ENCODE measurements around the gene SDHA.
"Not testable (repeated sequence)": the region's sequence is repeated elsewhere in the genome, so short reads cannot be mapped to it uniquely, and the experiment has no call there.

The SDHA gene

DNA sequence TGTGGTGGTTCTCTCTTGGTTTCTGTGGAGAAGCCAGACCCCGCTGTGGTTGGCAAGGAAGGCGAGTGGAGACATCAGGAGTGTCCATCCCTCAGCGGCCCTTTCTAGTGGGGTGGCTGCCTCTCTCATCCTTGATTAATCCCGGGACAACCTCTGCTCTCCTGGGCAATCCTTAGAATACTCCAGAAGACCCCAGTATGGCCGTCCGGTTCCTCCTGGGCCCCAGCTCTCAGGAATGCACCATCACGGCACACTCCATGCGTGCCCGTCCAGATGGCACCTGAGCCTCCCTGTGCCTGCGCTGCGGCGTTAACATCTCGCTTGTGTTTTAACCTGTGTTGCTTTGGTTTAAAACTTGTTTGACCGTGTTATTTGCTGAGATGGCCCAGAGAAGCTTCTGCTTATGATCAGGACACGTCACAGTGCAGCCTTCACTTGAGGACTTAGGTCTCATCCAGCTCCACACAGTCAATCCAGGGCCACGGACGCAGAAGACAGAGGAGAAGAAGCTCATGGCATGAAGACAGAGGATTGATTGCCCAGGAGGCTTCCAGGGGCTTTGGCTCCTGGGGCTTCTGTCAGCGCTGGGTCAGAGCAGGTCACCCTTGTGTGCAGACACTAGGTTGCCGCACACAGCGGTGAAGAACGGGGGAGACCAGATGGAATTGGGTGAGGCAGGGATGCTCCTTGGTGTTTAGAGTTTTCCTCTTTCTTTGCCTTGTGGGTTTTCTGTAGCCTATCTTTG is 82.7 kb downstream of the SDHA start:
- not testable (repeated sequence) for H3K9ac ChIP-seq (ENCODE audit: low read depth, low read length); H3K4me1 ChIP-seq (ENCODE audit: insufficient read depth, low read length); H3K27ac ChIP-seq (ENCODE audit: low read length); H3K27me3 ChIP-seq (ENCODE audit: insufficient read depth, low read length); H3K9me3 ChIP-seq (ENCODE audit: insufficient read depth, low read depth, low read length); H3K36me3 ChIP-seq (ENCODE audit: insufficient read depth, low read depth, low read length); H3K4me3 ChIP-seq (ENCODE audit: low read length)

GRCh38 chr5:302416-302815 is 84.3 kb downstream of the SDHA start:
- H3K9ac ChIP-seq (ENCODE audit: low read depth, low read length); H3K4me3 ChIP-seq (ENCODE audit: low read length); H3K4me1 ChIP-seq (ENCODE audit: insufficient read depth, low read length); H3K9me3 ChIP-seq (ENCODE audit: insufficient read depth, low read depth, low read length); H3K27ac ChIP-seq (ENCODE audit: low read length); H3K27me3 ChIP-seq (ENCODE audit: insufficient read depth, low read length): not testable (repeated sequence)
- H3K36me3 ChIP-seq (ENCODE audit: insufficient read depth, low read depth, low read length), result peaks cover 12% of the 10 kb centered on the region; the same call in 1 of the 2 replicates

DNA sequence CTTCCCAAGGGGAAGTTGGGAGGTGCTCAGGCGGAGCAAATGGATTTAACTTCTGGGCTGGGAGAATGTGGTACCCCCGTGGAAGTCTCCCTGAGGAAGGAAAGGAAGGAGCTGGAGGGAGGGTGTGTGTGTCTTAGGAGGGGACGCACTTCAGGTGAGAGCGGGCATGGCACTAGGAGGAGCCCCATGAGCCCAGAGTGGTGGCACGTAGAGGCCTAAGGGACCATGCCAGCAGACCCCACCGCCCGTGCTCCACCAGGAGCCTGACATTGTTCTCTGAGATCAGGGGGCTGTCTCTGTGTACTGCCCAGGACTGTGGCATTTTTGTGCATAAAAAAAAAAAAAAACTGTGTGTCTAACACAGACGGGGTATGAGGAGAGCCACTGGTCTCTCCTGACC is 84.8 kb downstream of the SDHA start:
- Histone ChIP-seq H3K4me1 (ENCODE audit: insufficient read depth, low read length) (0 out of 2 replicates have a peak, but pooled peaks cover 1% of the 10 kb centered on the region), H3K36me3 (ENCODE audit: insufficient read depth, low read depth, low read length) (peaks cover 12% of the 10 kb centered on the region; the same call in 1 of the 2 replicates), H3K9me3 (ENCODE audit: insufficient read depth, low read depth, low read length) (no peaks in the 10 kb centered on the region), H3K27ac (ENCODE audit: low read length) (no peak overlapping the region), H3K4me3 (ENCODE audit: low read length) (no peak overlapping the region), H3K9ac (ENCODE audit: low read depth, low read length) (no peak overlapping the region), H3K27me3 (ENCODE audit: insufficient read depth, low read length) (no peaks in the 10 kb centered on the region)

GRCh38 chr5:303741-304140 is 85.6 kb downstream of the SDHA start:
- H3K27me3 ChIP-seq (ENCODE audit: insufficient read depth, low read length); H3K4me1 ChIP-seq (ENCODE audit: insufficient read depth, low read length); H3K9ac ChIP-seq (ENCODE audit: low read depth, low read length); H3K4me3 ChIP-seq (ENCODE audit: low read length); H3K9me3 ChIP-seq (ENCODE audit: insufficient read depth, low read depth, low read length); H3K27ac ChIP-seq (ENCODE audit: low read length): not testable (repeated sequence)
- peaks cover 12% of the 10 kb centered on the region; the same call in 1 of the 2 replicates for H3K36me3 ChIP-seq (ENCODE audit: insufficient read depth, low read depth, low read length)

DNA sequence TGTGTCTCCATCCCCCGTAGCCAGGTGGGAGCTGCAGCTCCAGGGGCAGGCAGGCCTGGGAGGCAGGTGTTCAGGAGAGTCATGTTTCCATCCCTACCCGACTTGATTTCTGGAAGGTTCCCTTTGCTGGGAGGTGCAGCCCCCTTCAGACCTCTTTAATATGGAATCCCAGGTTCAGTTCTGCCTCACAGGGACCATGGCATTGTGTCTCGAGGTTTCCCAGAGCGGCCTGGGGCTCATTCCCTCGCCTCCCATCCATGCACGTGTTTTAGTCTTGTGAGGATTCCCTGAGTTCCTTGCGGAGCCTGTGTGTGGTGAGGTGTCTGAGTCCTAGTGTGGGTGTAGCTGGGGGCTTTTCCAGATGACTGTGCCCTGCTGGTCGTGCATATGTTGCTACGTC is 86.9 kb downstream of the SDHA start:
- H3K27ac ChIP-seq (ENCODE audit: low read length), result no peak overlapping the region
- no peaks in the 10 kb centered on the region for H3K27me3 ChIP-seq (ENCODE audit: insufficient read depth, low read length)
- no peaks in the 10 kb centered on the region; the same call in 1 of the 2 replicates for H3K4me1 ChIP-seq (ENCODE audit: insufficient read depth, low read length)
- H3K4me3 ChIP-seq (ENCODE audit: low read length), result no peak overlapping the region
- peaks cover 12% of the 10 kb centered on the region; the same call in 1 of the 2 replicates for H3K36me3 ChIP-seq (ENCODE audit: insufficient read depth, low read depth, low read length)
- H3K9me3 ChIP-seq (ENCODE audit: insufficient read depth, low read depth, low read length), result no peaks in the 10 kb centered on the region
- no peak overlapping the region for H3K9ac ChIP-seq (ENCODE audit: low read depth, low read length)

DNA sequence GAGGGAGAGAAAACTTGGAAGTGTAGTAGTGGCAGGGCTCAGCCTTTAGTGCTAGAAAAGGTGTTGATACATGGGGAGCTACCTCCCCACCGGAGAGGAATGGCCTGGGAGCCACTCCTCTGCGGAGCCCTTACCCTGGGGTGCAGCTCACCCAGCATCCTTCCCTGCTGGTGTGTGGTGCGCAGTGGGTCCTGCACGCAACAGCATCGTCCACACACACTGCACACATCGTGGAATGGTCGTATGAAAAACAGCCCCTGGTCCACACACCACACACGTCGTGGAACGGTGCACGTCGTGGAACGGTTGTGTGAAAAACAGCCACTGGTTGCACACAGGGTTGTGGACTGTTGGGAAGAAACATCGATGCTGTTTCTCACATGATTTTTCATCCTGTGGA is 87.3 kb downstream of the SDHA start:
- H3K4me1 ChIP-seq (ENCODE audit: insufficient read depth, low read length), result no peaks in the 10 kb centered on the region; the same call in 1 of the 2 replicates
- no peak overlapping the region for H3K27ac ChIP-seq (ENCODE audit: low read length)
- H3K4me3 ChIP-seq (ENCODE audit: low read length), result no peak overlapping the region
- no peaks in the 10 kb centered on the region for H3K27me3 ChIP-seq (ENCODE audit: insufficient read depth, low read length)
- peaks cover 16% of the 10 kb centered on the region; the same call in 1 of the 2 replicates for H3K36me3 ChIP-seq (ENCODE audit: insufficient read depth, low read depth, low read length)
- no peak overlapping the region for H3K9ac ChIP-seq (ENCODE audit: low read depth, low read length)
- H3K9me3 ChIP-seq (ENCODE audit: insufficient read depth, low read depth, low read length), result no peaks in the 10 kb centered on the region

GRCh38 chr5:306011-306805 is 88.1 kb downstream of the SDHA start:
- peaks cover 21% of the 10 kb centered on the region; the same call in 1 of the 2 replicates for H3K36me3 ChIP-seq (ENCODE audit: insufficient read depth, low read depth, low read length)
- no peaks in the 10 kb centered on the region for H3K27me3 ChIP-seq (ENCODE audit: insufficient read depth, low read length)
- no peak overlapping the region for H3K4me3 ChIP-seq (ENCODE audit: low read length)
- no peak overlapping the region for H3K27ac ChIP-seq (ENCODE audit: low read length)
- no peaks in the 10 kb centered on the region for H3K9me3 ChIP-seq (ENCODE audit: insufficient read depth, low read depth, low read length)
- H3K9ac ChIP-seq (ENCODE audit: low read depth, low read length), result no peak overlapping the region
- no peaks in the 10 kb centered on the region; the same call in 1 of the 2 replicates for H3K4me1 ChIP-seq (ENCODE audit: insufficient read depth, low read length)
